Thoracic aorta (tissue), 2 donors: ENCODE measurements around the gene KRT71. TPM values are rescaled to one million over a fixed set of nuclear protein-coding genes. Genes with fewer than 3 reads are reported as not detected.

Experiments
- ATAC-seq: fragments of 150-250 bp; one replicate; pipeline ENCODE4 v1.8.0; 2017; ENCODE audit warnings: low read depth; ENCODE audit not compliant: insufficient number of reproducible peaks, low FRiP score
- DNase-seq: peaks from one replicate; pipeline ENCODE4 v3.0.0-alpha.2; 2020; ENCODE audit warnings: low spot score
- H3K27ac ChIP-seq, 2 donors: fragments of 200-600 bp; sonication (generic); 1 replicate in 1 of 2; 2 replicates in 1 of 2; pipeline ENCODE4 v1.5.1; 2016; ENCODE audit warnings: mild to moderate bottlenecking in 2 of 2, moderate library complexity in 2 of 2
- H3K27me3 ChIP-seq: fragments of 200-600 bp; sonication (generic); replicated peaks from 2 replicates; pipeline ENCODE4 v1.6.0; 2016; ENCODE audit warnings: mild to moderate bottlenecking; ENCODE audit not compliant: insufficient read depth
- H3K36me3 ChIP-seq: fragments of 200-600 bp; sonication (generic); one replicate; pipeline ENCODE4 v1.5.1; 2016
- H3K4me1 ChIP-seq, 2 donors: fragments of 200-600 bp; sonication (generic); 1 replicate in 1 of 2; 2 replicates in 1 of 2; pipeline versions ENCODE4 v1.5.1 to v1.6.0; 2016; ENCODE audit warnings: low read depth in 2 of 2, mild to moderate bottlenecking in 1 of 2; ENCODE audit not compliant: control insufficient read depth in 1 of 2
- H3K4me3 ChIP-seq: fragments of 200-600 bp; sonication (generic); 2 replicates; pipeline ENCODE4 v1.5.1; 2016; ENCODE audit warnings: mild to moderate bottlenecking
- H3K9me3 ChIP-seq: fragments of 200-600 bp; sonication (generic); 2 replicates; pipeline ENCODE4 v1.5.1; 2016
- total RNA-seq, 2 donors: library from RNA; depleted of rRNA; stranded (reverse); fragments of >200 nt; gene quantifications; one replicate each; pipeline versions ENCODE4 v1.1.0 to v1.2.3, GENCODE V29; 2016
- TF ChIP-seq, protein P1 (sequence below): fragments of 200-600 bp; sonication (generic); IDR thresholded peaks from one replicate; pipeline ENCODE4 v1.5.1; 2019; ENCODE audit warnings: antibody characterized with exemption

Gene KRT71
- total RNA-seq, 2 donors from 2014 or later = not detected

GRCh38 chr12:52524241-52524897, 28.6 kb downstream of the KRT71 start:
- peaks cover 0 to 3% of the 10 kb centered on the region in 2 donors for H3K4me1 ChIP-seq
- TF ChIP-seq, protein P1, sequence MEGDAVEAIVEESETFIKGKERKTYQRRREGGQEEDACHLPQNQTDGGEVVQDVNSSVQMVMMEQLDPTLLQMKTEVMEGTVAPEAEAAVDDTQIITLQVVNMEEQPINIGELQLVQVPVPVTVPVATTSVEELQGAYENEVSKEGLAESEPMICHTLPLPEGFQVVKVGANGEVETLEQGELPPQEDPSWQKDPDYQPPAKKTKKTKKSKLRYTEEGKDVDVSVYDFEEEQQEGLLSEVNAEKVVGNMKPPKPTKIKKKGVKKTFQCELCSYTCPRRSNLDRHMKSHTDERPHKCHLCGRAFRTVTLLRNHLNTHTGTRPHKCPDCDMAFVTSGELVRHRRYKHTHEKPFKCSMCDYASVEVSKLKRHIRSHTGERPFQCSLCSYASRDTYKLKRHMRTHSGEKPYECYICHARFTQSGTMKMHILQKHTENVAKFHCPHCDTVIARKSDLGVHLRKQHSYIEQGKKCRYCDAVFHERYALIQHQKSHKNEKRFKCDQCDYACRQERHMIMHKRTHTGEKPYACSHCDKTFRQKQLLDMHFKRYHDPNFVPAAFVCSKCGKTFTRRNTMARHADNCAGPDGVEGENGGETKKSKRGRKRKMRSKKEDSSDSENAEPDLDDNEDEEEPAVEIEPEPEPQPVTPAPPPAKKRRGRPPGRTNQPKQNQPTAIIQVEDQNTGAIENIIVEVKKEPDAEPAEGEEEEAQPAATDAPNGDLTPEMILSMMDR = no peak
- H3K9me3 ChIP-seq = no peaks in the 10 kb centered on the region
- no peak overlapping the region for H3K27ac ChIP-seq
- H3K27me3 ChIP-seq = no peaks in the 10 kb centered on the region
- no peak for ATAC-seq
- H3K36me3 ChIP-seq = no peaks in the 10 kb centered on the region
- DNase-seq = no peak
- H3K4me3 ChIP-seq = no peak overlapping the region

GRCh38 chr12:52523824-52524223, 29.1 kb downstream of the KRT71 start:
- TF ChIP-seq, protein P1 = no peak
- H3K4me1 ChIP-seq = peaks cover 0 to 3% of the 10 kb centered on the region in 2 donors
- no peaks in the 10 kb centered on the region for H3K27me3 ChIP-seq
- ATAC-seq (no peak), DNase-seq (no peak)
- H3K36me3 ChIP-seq = no peaks in the 10 kb centered on the region
- H3K9me3 ChIP-seq = no peaks in the 10 kb centered on the region
- H3K4me3 ChIP-seq = no peak overlapping the region
- no peak overlapping the region for H3K27ac ChIP-seq

DNA sequence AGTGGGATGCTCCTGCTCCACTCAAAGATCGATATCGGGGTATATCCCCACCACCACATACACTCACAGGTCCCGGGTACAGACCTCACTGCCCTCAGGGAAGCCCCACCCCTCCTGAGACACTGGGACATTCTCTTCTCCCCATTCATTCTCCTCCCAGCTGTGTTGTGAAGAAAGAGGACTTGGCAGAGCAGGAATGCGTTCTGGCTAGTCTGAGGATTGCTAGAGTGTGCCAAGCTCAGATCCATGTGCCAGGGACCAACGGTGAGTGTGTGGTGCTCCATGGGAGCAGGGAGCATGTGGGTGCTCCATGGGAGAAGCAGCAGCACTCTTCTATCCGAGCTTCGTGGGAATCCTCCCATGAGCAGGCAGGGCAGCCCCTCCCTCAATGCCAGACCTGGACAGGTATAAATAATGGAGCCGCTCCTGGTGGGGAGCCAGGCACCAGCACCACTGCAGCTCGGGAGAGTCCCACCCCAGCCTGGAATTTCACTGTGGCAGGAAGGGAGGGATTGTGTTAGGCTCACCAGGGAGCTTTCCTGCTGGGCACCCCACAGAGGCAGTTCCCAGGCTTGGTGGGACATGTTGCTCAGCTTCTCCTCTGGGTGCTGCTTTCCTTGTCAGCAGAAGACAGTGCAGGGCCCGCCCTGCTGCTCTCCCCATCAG, 30.5 kb downstream of the KRT71 start:
- H3K27me3 ChIP-seq = no peaks in the 10 kb centered on the region
- ATAC-seq = no peak
- no peak for DNase-seq
- TF ChIP-seq, protein P1 = no peak
- peaks cover 0 to 3% of the 10 kb centered on the region in 2 donors for H3K4me1 ChIP-seq
- H3K27ac ChIP-seq = no peak overlapping the region
- H3K36me3 ChIP-seq = no peaks in the 10 kb centered on the region
- H3K4me3 ChIP-seq = no peak overlapping the region
- H3K9me3 ChIP-seq = no peaks in the 10 kb centered on the region

- peaks cover 0 to 3% of the 10 kb centered on the region in 2 donors for H3K4me1 ChIP-seq
- no peaks in the 10 kb centered on the region for H3K27me3 ChIP-seq
- ATAC-seq (no peak), DNase-seq (no peak)
- H3K4me3 ChIP-seq = no peak overlapping the region
- TF ChIP-seq, protein P1 = no peak
- no peaks in the 10 kb centered on the region for H3K36me3 ChIP-seq
- peak overlapping the region in 1 of 2 donors; percentile 52 for H3K27ac ChIP-seq
- no peaks in the 10 kb centered on the region for H3K9me3 ChIP-seq
Observed at GRCh38 chr12:52521568-52522266, 31.2 kb downstream of the KRT71 start.

GRCh38 chr12:52521175-52521567, 31.8 kb downstream of the KRT71 start:
- TF ChIP-seq, protein P1 = no peak
- Histone ChIP-seq H3K27me3 (no peaks in the 10 kb centered on the region), H3K4me3 (no peak overlapping the region), H3K36me3 (no peaks in the 10 kb centered on the region), H3K27ac (peak overlapping the region in 1 of 2 donors; percentile 52), H3K9me3 (no peaks in the 10 kb centered on the region), H3K4me1 (peaks cover 0 to 3% of the 10 kb centered on the region in 2 donors)
- ATAC-seq (peak; percentile 46), DNase-seq (no peak)
